ENCODE data around the gene ADAMTS14. TPM values are rescaled to one million over a fixed set of nuclear protein-coding genes. Genes with fewer than 3 reads are reported as not detected.

ADAMTS14 gene
- total RNA-seq, 1 donor from 2014 or later: 1.4 TPM

DNA sequence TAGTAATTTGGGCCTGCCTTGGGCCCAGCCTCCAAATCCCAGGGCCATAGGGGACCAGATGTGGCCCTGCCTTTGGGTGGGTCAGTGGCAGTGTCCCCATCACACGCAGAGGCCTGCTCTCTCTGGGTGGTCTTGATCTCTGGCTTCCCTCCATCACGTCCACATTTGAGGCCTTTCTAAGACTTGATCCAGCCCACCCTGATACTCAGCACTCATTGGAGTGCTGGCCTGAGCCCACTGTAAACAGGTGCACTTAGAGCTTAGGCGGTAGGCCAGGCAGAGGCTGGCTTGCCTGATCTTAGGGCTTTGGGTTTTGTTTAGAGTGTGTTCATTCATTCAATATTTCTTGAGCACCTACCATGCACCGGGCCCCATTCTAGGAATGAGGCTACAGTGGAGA is 60.3 kb downstream of the ADAMTS14 start:
- Mint-ChIP-seq H3K27ac (no peak overlapping the region), H3K4me3 (no peak overlapping the region), H3K4me1 (ENCODE audit: unreplicated experiment) (peaks cover 5% of the 10 kb centered on the region), H3K9me3 (no peaks in the 10 kb centered on the region), H3K36me3 (no peaks in the 10 kb centered on the region), H3K27me3 (no peaks in the 10 kb centered on the region)
- DNase-seq (ENCODE audit: extremely low spot score, unreplicated experiment): no peak
- TF ChIP-seq, protein P1, sequence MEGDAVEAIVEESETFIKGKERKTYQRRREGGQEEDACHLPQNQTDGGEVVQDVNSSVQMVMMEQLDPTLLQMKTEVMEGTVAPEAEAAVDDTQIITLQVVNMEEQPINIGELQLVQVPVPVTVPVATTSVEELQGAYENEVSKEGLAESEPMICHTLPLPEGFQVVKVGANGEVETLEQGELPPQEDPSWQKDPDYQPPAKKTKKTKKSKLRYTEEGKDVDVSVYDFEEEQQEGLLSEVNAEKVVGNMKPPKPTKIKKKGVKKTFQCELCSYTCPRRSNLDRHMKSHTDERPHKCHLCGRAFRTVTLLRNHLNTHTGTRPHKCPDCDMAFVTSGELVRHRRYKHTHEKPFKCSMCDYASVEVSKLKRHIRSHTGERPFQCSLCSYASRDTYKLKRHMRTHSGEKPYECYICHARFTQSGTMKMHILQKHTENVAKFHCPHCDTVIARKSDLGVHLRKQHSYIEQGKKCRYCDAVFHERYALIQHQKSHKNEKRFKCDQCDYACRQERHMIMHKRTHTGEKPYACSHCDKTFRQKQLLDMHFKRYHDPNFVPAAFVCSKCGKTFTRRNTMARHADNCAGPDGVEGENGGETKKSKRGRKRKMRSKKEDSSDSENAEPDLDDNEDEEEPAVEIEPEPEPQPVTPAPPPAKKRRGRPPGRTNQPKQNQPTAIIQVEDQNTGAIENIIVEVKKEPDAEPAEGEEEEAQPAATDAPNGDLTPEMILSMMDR (conservative IDR thresholded peaks at IDR 0.05): no peak

DNA sequence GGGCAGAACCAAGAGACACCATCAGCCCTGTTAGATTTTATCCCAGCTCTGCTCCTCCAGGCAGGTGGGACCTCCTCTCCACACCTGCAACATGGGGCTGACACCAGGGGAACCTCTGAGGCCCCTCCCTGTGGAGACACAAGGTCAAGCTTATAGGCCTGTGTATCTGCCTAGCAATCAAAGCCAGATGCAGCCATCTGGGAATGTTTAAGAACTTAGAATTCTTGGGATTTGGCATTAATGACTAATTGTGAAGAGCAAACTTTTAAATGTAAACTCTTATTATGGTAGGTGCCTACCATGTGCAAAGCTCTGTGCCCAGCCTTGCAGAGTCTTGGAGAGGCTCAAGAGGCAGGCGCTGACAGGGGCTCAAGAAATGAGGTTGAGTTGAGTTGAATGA is 60.7 kb downstream of the ADAMTS14 start:
- peaks cover under 1% of the 10 kb centered on the region for H3K27me3 Mint-ChIP-seq
- H3K27ac Mint-ChIP-seq: no peak overlapping the region

DNA sequence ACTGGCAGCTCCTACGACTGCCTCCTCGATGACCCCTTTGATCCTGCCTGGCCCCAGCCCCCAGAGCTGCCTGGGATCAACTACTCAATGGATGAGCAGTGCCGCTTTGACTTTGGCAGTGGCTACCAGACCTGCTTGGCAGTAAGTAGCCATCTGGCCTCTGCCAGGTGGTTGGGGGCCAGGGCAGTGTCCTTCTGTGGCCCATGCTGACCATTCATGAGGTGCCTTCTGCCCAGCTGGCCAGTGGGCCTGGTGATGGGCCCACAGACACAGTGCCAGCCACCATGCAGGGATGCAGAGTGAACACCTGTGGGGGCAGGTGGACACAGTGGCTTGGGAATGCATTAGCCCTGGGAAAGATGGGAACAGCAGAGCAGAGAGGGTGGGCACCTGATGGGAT is 62.9 kb downstream of the ADAMTS14 start:
- H3K4me3 Mint-ChIP-seq: no peak overlapping the region
- no peak for DNase-seq (ENCODE audit: extremely low spot score, unreplicated experiment)
- no peaks in the 10 kb centered on the region for H3K36me3 Mint-ChIP-seq
- no peak overlapping the region for H3K27ac Mint-ChIP-seq
- peaks cover 5% of the 10 kb centered on the region for H3K27me3 Mint-ChIP-seq
- H3K9me3 Mint-ChIP-seq: no peaks in the 10 kb centered on the region
- TF ChIP-seq, protein P1 (conservative IDR thresholded peaks at IDR 0.05): no peak
- peaks cover 10% of the 10 kb centered on the region for H3K4me1 Mint-ChIP-seq (ENCODE audit: unreplicated experiment)

More for the DNA sequence above, 60.7 kb downstream of the ADAMTS14 start:
- peaks cover 5% of the 10 kb centered on the region for H3K4me1 Mint-ChIP-seq (ENCODE audit: unreplicated experiment)
- no peaks in the 10 kb centered on the region for H3K9me3 Mint-ChIP-seq
- no peak overlapping the region for H3K4me3 Mint-ChIP-seq
- TF ChIP-seq, protein P1 (conservative IDR thresholded peaks at IDR 0.05): no peak
- no peak for DNase-seq (ENCODE audit: extremely low spot score, unreplicated experiment)
- no peaks in the 10 kb centered on the region for H3K36me3 Mint-ChIP-seq

DNA sequence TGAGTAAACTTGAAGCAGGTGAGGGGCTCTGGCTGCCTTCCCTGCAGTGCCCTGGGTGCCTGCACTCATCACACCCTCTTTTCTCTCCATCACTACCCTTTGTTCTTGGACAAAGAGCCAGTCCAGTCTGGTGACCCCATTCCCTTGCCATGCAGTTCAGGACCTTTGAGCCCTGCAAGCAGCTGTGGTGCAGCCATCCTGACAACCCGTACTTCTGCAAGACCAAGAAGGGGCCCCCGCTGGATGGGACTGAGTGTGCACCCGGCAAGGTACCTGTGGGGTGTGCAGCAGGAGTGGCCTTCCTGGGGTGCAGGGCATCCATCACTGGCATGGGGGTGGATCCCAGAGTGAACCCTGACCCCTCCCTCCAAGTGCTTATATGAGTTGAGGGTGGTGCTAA is 64.2 kb downstream of the ADAMTS14 start:
- no peak for DNase-seq (ENCODE audit: extremely low spot score, unreplicated experiment)
- H3K27me3 Mint-ChIP-seq: peaks cover 5% of the 10 kb centered on the region
- H3K36me3 Mint-ChIP-seq: no peaks in the 10 kb centered on the region
- TF ChIP-seq, protein P1 (conservative IDR thresholded peaks at IDR 0.05): no peak
- H3K9me3 Mint-ChIP-seq: no peaks in the 10 kb centered on the region
- no peak overlapping the region for H3K27ac Mint-ChIP-seq
- peaks cover 16% of the 10 kb centered on the region for H3K4me1 Mint-ChIP-seq (ENCODE audit: unreplicated experiment)
- no peak overlapping the region for H3K4me3 Mint-ChIP-seq

DNA sequence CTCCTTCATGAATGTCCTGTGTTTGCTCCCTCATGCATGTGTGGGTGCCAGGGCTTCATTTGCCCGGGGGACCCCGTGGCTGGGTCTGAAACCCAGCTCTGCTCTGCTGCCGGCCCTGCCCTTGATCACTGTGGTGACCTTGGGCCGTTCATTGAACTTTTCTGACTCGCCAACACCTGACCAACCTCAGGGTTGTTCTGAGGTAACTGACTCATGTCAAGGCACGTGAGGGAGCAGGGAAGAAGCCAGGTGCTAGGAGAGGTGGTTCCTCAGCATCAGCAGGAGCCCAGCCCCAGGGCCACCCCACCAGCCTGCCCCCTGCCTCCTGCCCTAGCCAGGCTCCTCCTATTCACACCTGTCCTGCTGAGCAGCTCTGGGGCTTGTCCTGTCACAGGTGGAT is 64.9 kb downstream of the ADAMTS14 start:
- Mint-ChIP-seq H3K27me3 (peaks cover 5% of the 10 kb centered on the region), H3K9me3 (no peaks in the 10 kb centered on the region), H3K27ac (no peak overlapping the region), H3K36me3 (no peaks in the 10 kb centered on the region), H3K4me3 (no peak overlapping the region), H3K4me1 (ENCODE audit: unreplicated experiment) (peaks cover 16% of the 10 kb centered on the region)
- TF ChIP-seq, protein P1 (conservative IDR thresholded peaks at IDR 0.05): no peak
- no peak for DNase-seq (ENCODE audit: extremely low spot score, unreplicated experiment)
